HG03064 (cell line): ENCODE measurements around the gene TFG.

ENCODE experiments used
- ATAC-seq: cut with Tn5 transposase; IDR thresholded peaks from one replicate; pipeline ENCODE4 v1.9.1; 2021; ENCODE audit warnings: low read depth; ENCODE audit not compliant: unreplicated experiment

The TFG gene

DNA sequence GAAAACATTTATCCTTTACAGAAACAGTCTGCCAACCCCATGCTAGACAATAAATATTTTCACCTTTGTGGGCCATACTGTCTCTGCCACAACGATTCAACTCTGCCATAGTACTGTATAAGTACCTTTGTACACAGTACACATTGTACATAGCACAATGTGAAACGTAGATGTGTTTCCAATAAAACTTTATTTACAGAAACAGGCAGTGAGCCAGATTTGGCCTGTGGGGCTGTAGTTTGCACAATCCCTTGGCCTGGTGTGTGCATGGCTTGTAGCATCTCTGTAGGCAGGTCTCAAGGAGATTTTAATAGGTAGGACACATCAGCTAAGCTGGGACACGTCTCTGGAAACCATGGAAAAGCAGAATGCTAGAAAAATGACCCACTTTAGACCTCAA is 74.3 kb downstream of the TFG start:
- ATAC-seq = no peak

DNA sequence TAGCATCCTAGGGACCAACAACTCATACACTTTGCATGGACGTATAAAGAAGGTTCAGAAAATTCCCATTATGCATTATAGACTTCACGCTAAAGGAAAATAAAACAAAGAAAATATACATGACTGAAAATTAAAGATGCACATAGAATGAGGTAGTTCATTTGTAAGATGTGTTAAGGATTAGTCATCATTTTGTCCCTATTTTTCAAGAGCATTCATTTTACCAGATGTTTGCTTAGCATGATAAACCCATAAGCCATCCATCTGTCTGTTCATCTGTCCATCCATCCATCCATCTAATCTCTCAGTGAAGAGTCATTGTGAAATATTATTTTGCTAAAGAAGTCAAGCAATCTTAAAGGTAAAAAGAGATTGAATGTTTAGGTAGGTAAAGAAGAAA is 80.3 kb downstream of the TFG start:
- ATAC-seq = no peak

DNA sequence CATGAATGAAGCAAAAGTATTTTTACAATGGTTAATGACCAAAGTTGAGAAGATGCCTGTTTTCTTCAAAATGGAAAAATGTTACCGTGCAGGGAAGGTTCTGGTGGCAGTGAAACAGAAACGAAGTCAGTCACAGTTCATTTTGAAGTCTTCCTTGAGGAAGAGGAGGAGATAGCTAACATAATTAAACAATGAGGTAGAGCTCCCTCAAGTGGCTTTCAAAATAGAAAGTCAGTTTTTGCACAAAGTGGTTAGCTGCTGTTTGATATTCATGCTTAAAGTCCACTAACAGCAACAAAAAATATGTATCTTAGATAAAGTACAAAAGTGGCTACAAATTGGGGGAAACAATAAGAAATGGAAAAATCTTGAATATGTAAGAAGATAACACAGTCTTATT is 87.3 kb downstream of the TFG start:
- no peak for ATAC-seq

DNA sequence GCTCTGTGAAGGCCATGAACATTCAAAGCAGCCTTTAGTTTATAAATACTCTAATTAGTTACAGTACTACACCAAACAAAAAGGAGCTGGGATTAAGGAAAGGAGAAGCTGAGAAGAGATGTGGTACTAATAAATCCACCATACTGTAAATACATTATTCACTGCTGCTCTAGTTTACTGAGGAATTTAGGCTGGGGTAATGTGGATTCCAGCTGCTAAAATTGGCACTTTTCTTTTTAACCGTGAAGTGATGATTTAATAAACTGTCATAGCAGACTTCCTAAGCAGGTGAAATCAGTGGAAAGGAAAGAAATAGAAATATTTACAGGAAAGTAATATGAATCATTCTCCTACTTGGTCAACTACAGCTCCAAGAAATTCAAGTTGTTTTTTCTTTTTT is 88.7 kb downstream of the TFG start:
- ATAC-seq = no peak
